Caco-2 (cell line): ENCODE data around the gene DENND1B. TPM values are rescaled to one million over a fixed set of nuclear protein-coding genes. Genes with fewer than 3 reads are reported as not detected.
A peak's percentile ranks its signal among the peaks of the same experiment; 100 is the strongest.

Experiments used
- BruUV-seq: library from RNA; stranded (reverse); fragments of 400-500 nt; replicated peaks from 2 replicates; lab custom pipeline; 2021; lab: Mats Ljungman, UMichigan
- CTCF ChIA-PET: fragments of 300-600 bp; sonication (Branson Sonifier 250); formaldehyde crosslinking; loops from one replicate; lab custom pipeline; 2022; ENCODE audit warnings: antibody characterized with exemption; lab: Charles Lee
- POLR2A ChIA-PET: fragments of 300-600 bp; sonication (Branson Sonifier 250); formaldehyde crosslinking; loops from one replicate; lab custom pipeline; 2022; ENCODE audit warnings: antibody characterized with exemption; lab: Charles Lee
- DNase-seq, 2 experiments: peaks; one replicate each; pipeline versions ENCODE4 v3.0.0 to v3.0.0-alpha.2; 2020 to 2022
- H3K27me3 ChIP-seq: replicated peaks from 2 replicates; pipeline ENCODE4 v1.6.0; 2011; ENCODE audit warnings: low read length; ENCODE audit not compliant: control insufficient read depth, insufficient read depth
- H3K36me3 ChIP-seq: 2 replicates; pipeline ENCODE4 v1.5.1; 2011; ENCODE audit warnings: low read length; ENCODE audit not compliant: control insufficient read depth, insufficient read depth
- H3K4me1 ChIP-seq: fragments of 250-450 bp; sonication (Bioruptor Pico); 2 replicates; pipeline ENCODE4 v1.5.1; 2020; ENCODE audit warnings: mild to moderate bottlenecking
- H3K4me3 ChIP-seq: 2 replicates; pipeline ENCODE4 v1.5.1; 2011; ENCODE audit warnings: low read depth, mild to moderate bottlenecking, control low read depth, low read length
- H3K9me3 ChIP-seq: fragments of 250-450 bp; sonication (Bioruptor Pico); 2 replicates; pipeline ENCODE4 v1.5.1; 2020; ENCODE audit warnings: mild to moderate bottlenecking, moderate library complexity
- H3K27ac Mint-ChIP-seq: one replicate; pipeline ENCODE4 v1.8.0; 2022; ENCODE audit warnings: mixed read lengths; ENCODE audit not compliant: unreplicated experiment
- H3K27me3 Mint-ChIP-seq: one replicate; pipeline ENCODE4 v1.8.0; 2022; ENCODE audit warnings: mixed read lengths; ENCODE audit not compliant: insufficient read depth, unreplicated experiment
- H3K36me3 Mint-ChIP-seq: one replicate; pipeline ENCODE4 v1.8.0; 2022; ENCODE audit warnings: mild to moderate bottlenecking, mixed read lengths; ENCODE audit not compliant: insufficient read depth, unreplicated experiment
- H3K4me1 Mint-ChIP-seq: one replicate; pipeline ENCODE4 v1.8.0; 2022; ENCODE audit warnings: low read depth, mixed read lengths; ENCODE audit not compliant: unreplicated experiment
- H3K4me3 Mint-ChIP-seq: one replicate; pipeline ENCODE4 v1.8.0; 2022; ENCODE audit warnings: mild to moderate bottlenecking, moderate library complexity, mixed read lengths; ENCODE audit not compliant: unreplicated experiment
- H3K9me3 Mint-ChIP-seq: one replicate; pipeline ENCODE4 v1.8.0; 2022; ENCODE audit warnings: mixed read lengths; ENCODE audit not compliant: unreplicated experiment
- intact Hi-C: fragments of 100-400 bp; cut with micrococcal nuclease; formaldehyde crosslinking; loops from one replicate; pipeline ENCODE4 v1.10.0; 2022; ENCODE audit not compliant: unreplicated experiment
- total RNA-seq: library from RNA; stranded (reverse); gene quantifications from 2 replicates; pipeline ENCODE4 v1.2.3, GENCODE V29; 2022
- TF ChIP-seq, protein P1 (sequence below), 2 experiments: fragments of 200-600 bp in 1 of 2; IDR thresholded peaks; 1 replicate in 1 of 2; 2 replicates in 1 of 2; pipeline versions ENCODE4 v1.5.1 to v1.8.0; 2011 to 2022; ENCODE audit warnings: antibody characterized with exemption in 1 of 2, control low read depth in 1 of 2, inconsistent platforms in 1 of 2, low read depth in 1 of 2, low read length in 1 of 2, mild to moderate bottlenecking in 1 of 2, moderate library complexity in 1 of 2; ENCODE audit not compliant: insufficient read depth in 1 of 2, severe bottlenecking in 1 of 2, unreplicated experiment in 1 of 2

DENND1B gene
- total RNA-seq, 1 experiment from 2014 or later = 9.6 TPM

DNA sequence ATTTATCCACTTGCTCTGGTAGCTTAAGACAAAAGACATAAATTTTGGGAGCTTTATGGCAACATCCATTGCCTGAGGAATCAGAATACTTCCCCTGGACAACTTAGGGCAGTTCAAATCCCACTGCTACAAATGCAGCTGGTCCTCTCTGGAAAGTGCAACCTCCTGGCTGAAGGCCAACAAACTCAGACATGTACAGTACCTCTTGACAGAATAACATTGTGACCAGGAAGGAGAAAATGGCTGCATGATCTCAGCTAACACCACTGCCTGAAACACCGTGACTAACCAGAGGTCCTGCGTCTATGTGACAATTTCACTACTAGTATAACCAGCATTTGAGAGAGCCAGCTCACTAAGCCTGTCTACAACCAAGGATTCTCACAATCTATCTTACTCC, 288.3 kb downstream of the DENND1B start:
- CTCF ChIA-PET = no interaction called here

DNA sequence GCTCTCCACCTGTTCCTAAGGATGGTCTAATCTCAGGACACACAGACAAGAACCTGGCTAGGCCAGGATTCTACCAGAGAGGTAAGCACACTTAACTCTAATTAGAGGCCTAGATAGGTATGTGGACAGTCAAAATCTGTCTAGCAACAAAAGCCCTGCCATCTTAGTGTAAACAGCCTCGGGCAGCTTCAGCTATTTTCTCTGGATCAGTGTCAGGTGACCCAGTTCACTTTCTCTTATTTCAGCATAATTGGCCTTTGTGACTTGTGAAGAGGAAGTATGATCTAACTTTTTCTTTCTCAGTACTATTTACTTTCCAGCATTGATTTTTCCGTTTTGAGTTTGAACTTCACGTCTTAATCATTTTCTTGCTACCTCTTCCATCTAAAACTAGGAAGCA, 289.5 kb downstream of the DENND1B start:
- Histone ChIP-seq H3K36me3 (no peaks in the 10 kb centered on the region), H3K4me3 (no peak overlapping the region), H3K27me3 (no peaks in the 10 kb centered on the region), H3K9me3 (no peaks in the 10 kb centered on the region), H3K4me1 (no peaks in the 10 kb centered on the region)
- Mint-ChIP-seq H3K4me1 (no peaks in the 10 kb centered on the region), H3K9me3 (no peaks in the 10 kb centered on the region), H3K4me3 (no peak overlapping the region), H3K36me3 (no peaks in the 10 kb centered on the region), H3K27ac (no peak overlapping the region), H3K27me3 (peaks cover 4% of the 10 kb centered on the region)
- peak in 1 of 2 experiments; percentile 12 for DNase-seq
- CTCF ChIA-PET = no interaction called here
- TF ChIP-seq, protein P1, sequence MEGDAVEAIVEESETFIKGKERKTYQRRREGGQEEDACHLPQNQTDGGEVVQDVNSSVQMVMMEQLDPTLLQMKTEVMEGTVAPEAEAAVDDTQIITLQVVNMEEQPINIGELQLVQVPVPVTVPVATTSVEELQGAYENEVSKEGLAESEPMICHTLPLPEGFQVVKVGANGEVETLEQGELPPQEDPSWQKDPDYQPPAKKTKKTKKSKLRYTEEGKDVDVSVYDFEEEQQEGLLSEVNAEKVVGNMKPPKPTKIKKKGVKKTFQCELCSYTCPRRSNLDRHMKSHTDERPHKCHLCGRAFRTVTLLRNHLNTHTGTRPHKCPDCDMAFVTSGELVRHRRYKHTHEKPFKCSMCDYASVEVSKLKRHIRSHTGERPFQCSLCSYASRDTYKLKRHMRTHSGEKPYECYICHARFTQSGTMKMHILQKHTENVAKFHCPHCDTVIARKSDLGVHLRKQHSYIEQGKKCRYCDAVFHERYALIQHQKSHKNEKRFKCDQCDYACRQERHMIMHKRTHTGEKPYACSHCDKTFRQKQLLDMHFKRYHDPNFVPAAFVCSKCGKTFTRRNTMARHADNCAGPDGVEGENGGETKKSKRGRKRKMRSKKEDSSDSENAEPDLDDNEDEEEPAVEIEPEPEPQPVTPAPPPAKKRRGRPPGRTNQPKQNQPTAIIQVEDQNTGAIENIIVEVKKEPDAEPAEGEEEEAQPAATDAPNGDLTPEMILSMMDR (IDR thresholded peaks at IDR 0.05; ENCODE audit: insufficient read depth in 1 of 2, low read depth in 1 of 2, low read length in 1 of 2, severe bottlenecking in 1 of 2, unreplicated experiment in 1 of 2) = no peak
- intact Hi-C loops = no loop called here
- POLR2A ChIA-PET = no interaction called here
- no TSS peak for BruUV-seq

More for the DNA sequence above, 288.3 kb downstream of the DENND1B start:
- POLR2A ChIA-PET = no interaction called here
- Histone ChIP-seq H3K36me3 (no peaks in the 10 kb centered on the region), H3K27me3 (no peaks in the 10 kb centered on the region), H3K4me1 (no peaks in the 10 kb centered on the region), H3K9me3 (no peaks in the 10 kb centered on the region), H3K4me3 (no peak overlapping the region)
- H3K27ac Mint-ChIP-seq = no peak overlapping the region
- no peak for DNase-seq
- intact Hi-C loops = no loop called here
- no peaks in the 10 kb centered on the region for H3K4me1 Mint-ChIP-seq
- no peaks in the 10 kb centered on the region for H3K36me3 Mint-ChIP-seq
- no peaks in the 10 kb centered on the region for H3K9me3 Mint-ChIP-seq
- H3K4me3 Mint-ChIP-seq = no peak overlapping the region
- no TSS peak for BruUV-seq
- TF ChIP-seq, protein P1 (IDR thresholded peaks at IDR 0.05; ENCODE audit: insufficient read depth in 1 of 2, low read depth in 1 of 2, low read length in 1 of 2, severe bottlenecking in 1 of 2, unreplicated experiment in 1 of 2) = no peak
- peaks cover 4% of the 10 kb centered on the region for H3K27me3 Mint-ChIP-seq

DNA sequence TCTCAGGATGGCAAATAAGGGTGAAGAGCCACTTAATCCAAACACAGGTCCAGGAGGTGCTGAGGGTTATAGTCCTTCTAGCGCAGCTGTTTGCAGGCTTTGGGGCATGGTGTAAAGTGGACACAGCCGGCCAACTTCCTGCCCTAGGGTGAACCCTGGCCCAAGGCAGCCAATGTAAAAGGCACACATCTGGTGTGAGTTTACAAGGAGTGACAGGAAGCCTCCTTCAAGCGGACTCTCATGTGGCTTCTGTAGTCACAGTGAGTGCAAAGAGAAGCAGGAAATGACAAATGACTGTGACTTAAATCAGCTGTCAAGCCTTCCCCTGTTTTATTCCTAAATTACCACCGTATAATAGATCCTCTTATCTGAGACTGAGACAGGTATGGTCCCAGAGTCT, 294.2 kb downstream of the DENND1B start:
- Histone ChIP-seq H3K27me3 (no peaks in the 10 kb centered on the region), H3K36me3 (no peaks in the 10 kb centered on the region), H3K9me3 (no peaks in the 10 kb centered on the region), H3K4me1 (no peaks in the 10 kb centered on the region), H3K4me3 (no peak overlapping the region)
- Mint-ChIP-seq H3K9me3 (no peaks in the 10 kb centered on the region), H3K4me3 (no peak overlapping the region), H3K27ac (no peak overlapping the region), H3K36me3 (no peaks in the 10 kb centered on the region), H3K27me3 (peaks cover 6% of the 10 kb centered on the region), H3K4me1 (no peaks in the 10 kb centered on the region)
- intact Hi-C loops = no loop called here
- TF ChIP-seq, protein P1 (IDR thresholded peaks at IDR 0.05; ENCODE audit: insufficient read depth in 1 of 2, low read depth in 1 of 2, low read length in 1 of 2, severe bottlenecking in 1 of 2, unreplicated experiment in 1 of 2) = no peak
- ChIA-PET CTCF (no interaction called here), POLR2A (no interaction called here)
- no peak for DNase-seq
- BruUV-seq = no TSS peak
